Measurements from ENCODE around the gene ARHGEF3. TPM values are rescaled to one million over a fixed set of nuclear protein-coding genes. Genes with fewer than 3 reads are reported as not detected.

The ARHGEF3 gene
- total and polyA plus RNA-seq, 2 donors (not counting 3 experiments of a cell fraction or from before 2014, with no cell fraction given), result 6.7 to 16.3 TPM

DNA sequence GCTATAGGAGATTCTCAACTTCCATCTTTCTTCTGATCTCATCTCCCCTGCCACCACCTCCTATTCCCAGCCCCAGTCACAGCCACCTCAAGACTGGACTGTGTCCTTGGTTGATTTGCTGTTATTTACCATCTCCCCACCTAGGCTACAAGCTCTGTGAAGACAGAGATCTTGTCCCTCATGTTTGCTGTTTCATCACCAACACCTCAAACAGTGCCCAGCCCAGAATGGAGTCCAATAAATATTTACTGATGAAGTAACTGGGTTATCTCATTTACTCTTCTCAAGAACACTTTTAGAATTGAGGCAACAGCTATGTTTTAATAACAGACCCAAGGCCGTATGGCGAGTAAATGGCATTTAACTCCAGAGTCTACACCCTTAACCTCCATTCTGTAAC lies 29.1 kb upstream of the ARHGEF3 start:
- H4K20me1 ChIP-seq (replicated peaks; ENCODE audit: control insufficient read depth, extremely low read depth, insufficient read depth, low read length), result no peaks in the 10 kb centered on the region
- DNase-seq (ENCODE audit: low read depth, low spot score) (no peak), FAIRE-seq (no peak)
- dilution Hi-C loops (cut with MboI; ENCODE audit: extremely low pct_ligation_motif_present, low sequenced_read_pairs) (no loop called here), intact Hi-C loops (cut with micrococcal nuclease) (no loop called here)
- no peaks in the 10 kb centered on the region for H3K36me3 ChIP-seq (ENCODE audit: control insufficient read depth in 2 of 2, extremely low read depth in 1 of 2, insufficient read depth in 2 of 2, low read length in 2 of 2)
- no peaks in the 10 kb centered on the region for H3K9me1 ChIP-seq (replicated peaks; ENCODE audit: control insufficient read depth, extremely low read depth, insufficient read depth, low read length)
- H3K27ac ChIP-seq (ENCODE audit: insufficient read depth, low read depth, low read length), result no peak overlapping the region
- no peaks in the 10 kb centered on the region for H3K79me2 ChIP-seq (ENCODE audit: control insufficient read depth, insufficient read depth, low read length)
- CTCF ChIA-PET, result interaction anchor here (0.7 kb wide), 1 partner anchor 29 kb away, joined by 3 read pairs; the partner anchor contains the start of gene ARHGEF3
- no peak overlapping the region for H3K9ac ChIP-seq (replicated peaks; ENCODE audit: extremely low read depth, insufficient read depth, low read length)
- peaks cover 7% of the 10 kb centered on the region for H3K4me1 ChIP-seq (ENCODE audit: control insufficient read depth, extremely low read depth, insufficient read depth, low read length)
- H3K9me3 ChIP-seq (replicated peaks; ENCODE audit: control insufficient read depth, insufficient read depth, low read length), result no peaks in the 10 kb centered on the region
- no peak overlapping the region for H2AFZ ChIP-seq (ENCODE audit: low read depth, low read length)
- no TSS peak for BruUV-seq (replicated peaks)
- H3K4me3 ChIP-seq (replicated peaks in 1 of 3; ENCODE audit: insufficient read depth in 1 of 3, low read depth in 1 of 3, low read length in 3 of 3), result no peak overlapping the region
- no peak overlapping the region for H3K4me2 ChIP-seq (ENCODE audit: insufficient read depth, low read length)
- no peak for TF ChIP-seq JUN (IDR thresholded peaks at IDR 0.05; ENCODE audit: borderline replicate concordance, insufficient read depth, insufficient read length, low read depth)
- no peak for TF ChIP-seq GATA2 (IDR thresholded peaks at IDR 0.05; ENCODE audit: insufficient read depth, insufficient read length, low read depth, low read length)
- TF ChIP-seq POLR2AphosphoS5 (IDR thresholded peaks at IDR 0.05; ENCODE audit: insufficient read depth, low read depth, low read length), result no peak
- no peak for TF ChIP-seq POLR2A (IDR thresholded peaks at IDR 0.05; ENCODE audit: low read depth, low read length)
- no peak for TF ChIP-seq EZH2 (IDR thresholded peaks at IDR 0.05; ENCODE audit: borderline replicate concordance, low read depth, low read length, severe bottlenecking)
- TF ChIP-seq FOS (IDR thresholded peaks at IDR 0.05; ENCODE audit: borderline replicate concordance, insufficient read depth, low read length), result no peak
- H3K27me3 ChIP-seq (ENCODE audit: control insufficient read depth in 2 of 2, insufficient read depth in 2 of 2, low read length in 2 of 2), result no peaks in the 10 kb centered on the region
- POLR2A ChIA-PET, result interaction anchor here (0.6 kb wide), 1 partner anchor 114 kb away, joined by 9 read pairs; no protein-coding TSS in a partner anchor

DNA sequence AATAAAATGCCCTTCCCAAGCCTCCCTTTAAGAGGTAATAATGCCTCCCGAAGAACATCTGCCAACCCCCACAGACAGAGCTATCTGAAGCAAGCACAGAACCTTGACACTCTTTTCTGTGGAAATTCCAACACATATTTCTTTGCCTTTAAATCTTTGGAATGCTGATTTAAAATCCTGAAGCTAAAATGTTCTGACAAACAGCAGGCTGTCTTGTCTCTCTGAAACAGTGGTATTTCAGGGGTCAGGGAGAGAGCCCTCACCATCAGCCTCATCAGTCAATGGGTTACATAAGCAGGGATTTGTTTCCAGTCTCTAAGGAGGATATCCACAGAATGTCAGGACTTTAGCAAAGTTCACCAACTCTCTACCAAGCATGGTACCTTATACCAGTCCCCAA lies 27.8 kb upstream of the ARHGEF3 start:
- POLR2A ChIA-PET, result no interaction called here

More for the DNA sequence above, 27.8 kb upstream of the ARHGEF3 start:
- Histone ChIP-seq H3K9ac (replicated peaks; ENCODE audit: extremely low read depth, insufficient read depth, low read length) (no peak overlapping the region), H3K36me3 (ENCODE audit: control insufficient read depth in 2 of 2, extremely low read depth in 1 of 2, insufficient read depth in 2 of 2, low read length in 2 of 2) (no peaks in the 10 kb centered on the region), H3K9me1 (replicated peaks; ENCODE audit: control insufficient read depth, extremely low read depth, insufficient read depth, low read length) (no peaks in the 10 kb centered on the region), H3K27me3 (ENCODE audit: control insufficient read depth in 2 of 2, insufficient read depth in 2 of 2, low read length in 2 of 2) (no peaks in the 10 kb centered on the region), H4K20me1 (replicated peaks; ENCODE audit: control insufficient read depth, extremely low read depth, insufficient read depth, low read length) (no peaks in the 10 kb centered on the region), H3K4me2 (ENCODE audit: insufficient read depth, low read length) (no peak overlapping the region), H3K79me2 (ENCODE audit: control insufficient read depth, insufficient read depth, low read length) (no peaks in the 10 kb centered on the region), H3K9me3 (replicated peaks; ENCODE audit: control insufficient read depth, insufficient read depth, low read length) (no peaks in the 10 kb centered on the region), H3K4me3 (replicated peaks in 1 of 3; ENCODE audit: insufficient read depth in 1 of 3, low read depth in 1 of 3, low read length in 3 of 3) (no peak overlapping the region), H2AFZ (ENCODE audit: low read depth, low read length) (no peak overlapping the region), H3K4me1 (ENCODE audit: control insufficient read depth, extremely low read depth, insufficient read depth, low read length) (no peaks in the 10 kb centered on the region), H3K27ac (ENCODE audit: insufficient read depth, low read depth, low read length) (no peak overlapping the region)
- no TSS peak for BruUV-seq (replicated peaks)
- CTCF ChIA-PET, result interaction anchor here (1.0 to 1.5 kb wide), 4 partner anchors 12 to 159 kb away, joined by 3 to 4 read pairs (median 3); no protein-coding TSS in a partner anchor
- dilution Hi-C loops (cut with MboI; ENCODE audit: extremely low pct_ligation_motif_present, low sequenced_read_pairs) (no loop called here), intact Hi-C loops (cut with micrococcal nuclease) (no loop called here)
- no peak for TF ChIP-seq FOS (IDR thresholded peaks at IDR 0.05; ENCODE audit: borderline replicate concordance, insufficient read depth, low read length)
- FAIRE-seq, result no peak
- DNase-seq (ENCODE audit: low read depth, low spot score), result no peak

Measured in endothelial cell of umbilical vein (primary cell).